Keratinocyte (primary cell): ENCODE data around the gene UBFD1. TPM values are rescaled to one million over a fixed set of nuclear protein-coding genes. Genes with fewer than 3 reads are reported as not detected.
A peak's percentile ranks its signal among the peaks of the same experiment; 100 is the strongest.
"Not testable (repeated sequence)": the region's sequence is repeated elsewhere in the genome, so short reads cannot be mapped to it uniquely, and the experiment has no call there.

Experiments used
- DNase-seq: peaks from one replicate; pipeline ENCODE4 v3.0.0-alpha.2; 2011; ENCODE audit warnings: low read depth, missing footprints, low spot score
- FAIRE-seq: peaks from 2 replicates; lab custom pipeline; 2011; peaks lifted over from hg19 to GRCh38; lab: Jason Lieb, UNC
- H2AFZ ChIP-seq: 2 replicates; pipeline ENCODE4 v1.6.0; 2012; ENCODE audit warnings: low read length, control low read depth, inconsistent platforms; ENCODE audit not compliant: control insufficient read depth
- H3K27ac ChIP-seq: 2 replicates; pipeline ENCODE4 v1.5.1; 2011; ENCODE audit warnings: low read length; ENCODE audit not compliant: control insufficient read depth, insufficient read depth
- H3K27me3 ChIP-seq: 3 replicates; pipeline ENCODE4 v1.6.0; 2011; ENCODE audit warnings: low read length; ENCODE audit not compliant: control insufficient read depth, insufficient read depth; ENCODE audit errors: extremely low read depth
- H3K36me3 ChIP-seq, 2 experiments: 2 replicates in 1 of 2; 3 replicates in 1 of 2; pipeline ENCODE4 v1.5.1; 2011; ENCODE audit warnings: low read length in 2 of 2, mild to moderate bottlenecking in 1 of 2; ENCODE audit not compliant: control insufficient read depth in 2 of 2, insufficient read depth in 2 of 2; ENCODE audit errors: extremely low read depth in 1 of 2
- H3K4me1 ChIP-seq: 3 replicates; pipeline ENCODE4 v1.5.1; 2011; ENCODE audit warnings: low read length; ENCODE audit not compliant: control insufficient read depth, insufficient read depth; ENCODE audit errors: extremely low read depth
- H3K4me2 ChIP-seq: 3 replicates; pipeline ENCODE4 v1.6.0; 2011; ENCODE audit warnings: low read depth, low read length; ENCODE audit not compliant: control insufficient read depth, insufficient read depth; ENCODE audit errors: extremely low read depth
- H3K4me3 ChIP-seq, 3 experiments: fragments of 200-600 bp in 1 of 3; sonication (generic) in 1 of 3; 2 replicates in 2 of 3; 3 replicates in 1 of 3; pipeline ENCODE4 v1.5.1; 2011 to 2016; ENCODE audit warnings: low read length in 3 of 3, mild to moderate bottlenecking in 3 of 3, control low read depth in 2 of 3, inconsistent platforms in 1 of 3, low read depth in 1 of 3, mixed read lengths in 1 of 3, mixed run types in 1 of 3, moderate library complexity in 1 of 3; ENCODE audit not compliant: control insufficient read depth in 2 of 3, insufficient read depth in 2 of 3; ENCODE audit errors: extremely low read depth in 1 of 3
- H3K79me2 ChIP-seq: 2 replicates; pipeline ENCODE4 v1.6.0; 2012; ENCODE audit warnings: low read length; ENCODE audit not compliant: control insufficient read depth, insufficient read depth
- H3K9ac ChIP-seq: 3 replicates; pipeline ENCODE4 v1.6.0; 2011; ENCODE audit warnings: low read length; ENCODE audit not compliant: control insufficient read depth, insufficient read depth; ENCODE audit errors: extremely low read depth
- H3K9me1 ChIP-seq: 3 replicates; pipeline ENCODE4 v1.6.0; 2011; ENCODE audit warnings: low read length; ENCODE audit not compliant: control insufficient read depth, insufficient read depth; ENCODE audit errors: extremely low read depth
- H3K9me3 ChIP-seq: 2 replicates; pipeline ENCODE4 v1.5.1; 2012; ENCODE audit warnings: low read depth, low read length; ENCODE audit not compliant: control insufficient read depth
- H4K20me1 ChIP-seq: 3 replicates; pipeline ENCODE4 v1.6.0; 2011; ENCODE audit warnings: low read length; ENCODE audit not compliant: control insufficient read depth, insufficient read depth; ENCODE audit errors: extremely low read depth
- EZH2 ChIP-seq: IDR thresholded peaks from one replicate; pipeline ENCODE4 v1.6.1; 2012; ENCODE audit warnings: inconsistent platforms, mild to moderate bottlenecking, low read length, moderate library complexity
- dilution Hi-C: fragments of 300-500 bp; cut with MboI; formaldehyde crosslinking; loops from one replicate; pipeline ENCODE4 v1.7.0; 2020; ENCODE audit warnings: low sequenced_read_pairs; ENCODE audit not compliant: extremely low pct_ligation_motif_present
- polyA plus RNA-seq, 5 experiments: library from polyadenylated mRNA; depleted of rRNA in 3 of 5; stranded (reverse) in 3 of 5; stranded (forward) in 1 of 5; unstranded in 1 of 5; fragments of >200 nt; gene quantifications; 1 replicate in 1 of 5; 2 replicates in 3 of 5; 3 replicates in 1 of 5; pipeline versions ENCODE4 v1.2.1 to v1.2.3, GENCODE V29; 2011 to 2012; ENCODE audit warnings: missing spikeins in 2 of 5, low read depth in 1 of 5, low replicate concordance in 1 of 5
- TF ChIP-seq, protein P1 (sequence below), 3 experiments: IDR thresholded peaks in 1 of 3; conservative IDR thresholded peaks in 1 of 3; optimal IDR thresholded peaks in 1 of 3; 2 replicates in 2 of 3; 3 replicates in 1 of 3; pipeline versions ENCODE3 to v1.5.1; 2011; ENCODE audit warnings: low read length in 3 of 3, mild to moderate bottlenecking in 3 of 3, moderate library complexity in 2 of 3, control low read depth in 1 of 3, inconsistent platforms in 1 of 3; ENCODE audit not compliant: insufficient read depth in 2 of 3; ENCODE audit errors: extremely low read depth in 1 of 3

UBFD1 gene
- polyA plus RNA-seq, 1 donor (not counting 4 experiments of a cell fraction or from before 2014, with no cell fraction given) = 36.3 TPM

- TF ChIP-seq, protein P1, sequence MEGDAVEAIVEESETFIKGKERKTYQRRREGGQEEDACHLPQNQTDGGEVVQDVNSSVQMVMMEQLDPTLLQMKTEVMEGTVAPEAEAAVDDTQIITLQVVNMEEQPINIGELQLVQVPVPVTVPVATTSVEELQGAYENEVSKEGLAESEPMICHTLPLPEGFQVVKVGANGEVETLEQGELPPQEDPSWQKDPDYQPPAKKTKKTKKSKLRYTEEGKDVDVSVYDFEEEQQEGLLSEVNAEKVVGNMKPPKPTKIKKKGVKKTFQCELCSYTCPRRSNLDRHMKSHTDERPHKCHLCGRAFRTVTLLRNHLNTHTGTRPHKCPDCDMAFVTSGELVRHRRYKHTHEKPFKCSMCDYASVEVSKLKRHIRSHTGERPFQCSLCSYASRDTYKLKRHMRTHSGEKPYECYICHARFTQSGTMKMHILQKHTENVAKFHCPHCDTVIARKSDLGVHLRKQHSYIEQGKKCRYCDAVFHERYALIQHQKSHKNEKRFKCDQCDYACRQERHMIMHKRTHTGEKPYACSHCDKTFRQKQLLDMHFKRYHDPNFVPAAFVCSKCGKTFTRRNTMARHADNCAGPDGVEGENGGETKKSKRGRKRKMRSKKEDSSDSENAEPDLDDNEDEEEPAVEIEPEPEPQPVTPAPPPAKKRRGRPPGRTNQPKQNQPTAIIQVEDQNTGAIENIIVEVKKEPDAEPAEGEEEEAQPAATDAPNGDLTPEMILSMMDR (optimal IDR thresholded peaks at IDR 0.05 in 1 of 3, IDR thresholded peaks at IDR 0.05 in 1 of 3, conservative IDR thresholded peaks at IDR 0.05 in 1 of 3; ENCODE audit: extremely low read depth in 1 of 3, insufficient read depth in 2 of 3, low read length in 3 of 3) = no peak
- TF ChIP-seq EZH2 = no peak
- H3K4me1 ChIP-seq = peaks cover 25% of the 10 kb centered on the region
- H3K27me3 ChIP-seq = no peaks in the 10 kb centered on the region
- H3K4me2 ChIP-seq = peak overlapping the region; percentile 22
- no peaks in the 10 kb centered on the region for H3K9me1 ChIP-seq
- dilution Hi-C loops = no loop called here
- H3K79me2 ChIP-seq = no peaks in the 10 kb centered on the region
- H3K36me3 ChIP-seq = peaks cover 13 to 29% of the 10 kb centered on the region in 2 experiments
- no peaks in the 10 kb centered on the region for H3K9me3 ChIP-seq
- no peak overlapping the region for H2AFZ ChIP-seq
- H3K27ac ChIP-seq = peak overlapping the region; percentile 61
- no peak overlapping the region for H3K9ac ChIP-seq
- no peak overlapping the region for H3K4me3 ChIP-seq
- no peaks in the 10 kb centered on the region for H4K20me1 ChIP-seq
- no peak for DNase-seq
- no peak for FAIRE-seq
Measured at GRCh38 chr16:23538919-23539278, 18.6 kb upstream of the UBFD1 start.

GRCh38 chr16:23539984-23540816 is 17.3 kb upstream of the UBFD1 start:
- peak; percentile 68 for FAIRE-seq
- TF ChIP-seq, protein P1 (optimal IDR thresholded peaks at IDR 0.05 in 1 of 3, IDR thresholded peaks at IDR 0.05 in 1 of 3, conservative IDR thresholded peaks at IDR 0.05 in 1 of 3; ENCODE audit: extremely low read depth in 1 of 3, insufficient read depth in 2 of 3, low read length in 3 of 3) = no peak
- TF ChIP-seq EZH2 = no peak
- Histone ChIP-seq H3K4me3 (no peak overlapping the region), H3K4me1 (peaks cover 25% of the 10 kb centered on the region), H2AFZ (no peak overlapping the region), H4K20me1 (no peaks in the 10 kb centered on the region), H3K9me1 (no peaks in the 10 kb centered on the region), H3K27me3 (no peaks in the 10 kb centered on the region), H3K9me3 (no peaks in the 10 kb centered on the region), H3K36me3 (peaks cover 6 to 29% of the 10 kb centered on the region in 2 experiments), H3K79me2 (no peaks in the 10 kb centered on the region), H3K4me2 (no peak overlapping the region), H3K9ac (no peak overlapping the region), H3K27ac (no peak overlapping the region)
- no peak for DNase-seq
- dilution Hi-C loops = no loop called here

DNA sequence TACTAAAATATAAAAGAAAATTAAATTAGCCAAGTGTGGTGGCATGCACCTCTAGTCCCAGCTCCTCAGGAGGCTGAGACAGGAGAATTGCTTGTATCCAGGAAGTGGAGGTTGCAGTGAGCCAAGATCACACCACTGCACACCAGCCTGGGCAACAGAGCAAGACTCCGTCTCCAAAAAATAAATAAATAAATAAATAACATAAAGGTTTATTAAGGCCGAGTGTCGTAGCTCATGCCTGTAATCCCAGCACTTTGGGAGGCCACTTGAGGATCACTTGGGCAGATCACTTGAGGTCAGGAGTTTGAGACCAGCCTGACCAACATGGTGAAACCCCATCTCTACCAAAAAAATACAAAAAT is 16.7 kb upstream of the UBFD1 start:
- H3K9me3 ChIP-seq, H2AFZ ChIP-seq, H3K27me3 ChIP-seq, H3K4me2 ChIP-seq, FAIRE-seq, H3K27ac ChIP-seq, H4K20me1 ChIP-seq, H3K9me1 ChIP-seq, H3K79me2 ChIP-seq, H3K9ac ChIP-seq, DNase-seq, H3K4me3 ChIP-seq, dilution Hi-C loops: not testable (repeated sequence)
- Histone ChIP-seq H3K36me3 (peaks cover 10 to 34% of the 10 kb centered on the region in 2 experiments), H3K4me1 (peaks cover 25% of the 10 kb centered on the region)
